ENCODE data around the gene TICAM2.
"Not testable (repeated sequence)": the region's sequence is repeated elsewhere in the genome, so short reads cannot be mapped to it uniquely, and the experiment has no call there.

The TICAM2 gene, protein sequence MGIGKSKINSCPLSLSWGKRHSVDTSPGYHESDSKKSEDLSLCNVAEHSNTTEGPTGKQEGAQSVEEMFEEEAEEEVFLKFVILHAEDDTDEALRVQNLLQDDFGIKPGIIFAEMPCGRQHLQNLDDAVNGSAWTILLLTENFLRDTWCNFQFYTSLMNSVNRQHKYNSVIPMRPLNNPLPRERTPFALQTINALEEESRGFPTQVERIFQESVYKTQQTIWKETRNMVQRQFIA

DNA sequence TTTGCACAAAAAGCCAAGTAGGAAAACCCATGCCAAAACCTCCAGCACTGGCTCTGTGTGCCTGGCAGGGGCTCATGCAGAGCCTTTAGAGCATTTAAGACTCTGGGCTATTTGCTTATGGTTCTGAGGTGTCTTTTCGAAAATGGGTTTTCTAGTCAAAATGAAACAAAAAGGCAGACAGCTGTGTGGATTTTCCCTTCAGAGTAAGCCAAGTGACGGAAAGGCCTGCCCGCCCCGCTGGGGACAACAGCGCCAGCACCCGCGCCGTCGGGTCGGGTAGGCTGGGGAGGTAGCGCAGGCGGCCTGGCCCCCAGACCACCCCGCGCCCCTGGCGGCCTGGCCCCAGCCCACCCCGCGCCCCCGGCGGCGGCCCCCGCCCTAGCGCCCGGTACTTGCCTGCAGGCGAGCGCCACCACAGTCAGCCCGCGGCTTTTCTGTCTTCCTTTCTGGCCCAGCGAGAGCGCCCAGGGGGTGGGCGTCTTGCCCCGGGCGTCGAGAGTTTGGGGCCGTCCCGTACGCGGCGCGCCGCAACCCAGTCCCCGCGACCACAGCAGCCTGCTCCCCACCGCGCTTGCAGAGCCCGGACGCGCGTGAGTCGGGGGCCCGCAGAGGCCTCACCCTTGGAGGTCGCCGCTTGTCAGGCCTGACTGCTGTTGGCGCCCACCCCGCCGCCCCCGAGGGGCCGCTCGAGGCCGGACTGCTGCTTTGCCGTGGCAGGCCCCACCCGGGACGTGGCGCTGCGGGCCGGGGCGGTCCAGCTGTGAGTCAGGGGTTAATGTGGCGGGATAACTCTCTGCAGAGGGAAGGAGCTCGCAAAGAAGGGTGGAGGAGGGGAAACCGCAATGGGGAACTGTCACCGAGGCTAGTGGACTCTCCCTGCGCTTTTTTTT is at the start of gene TICAM2:
TSS of gene TICAM2 (minus strand) at position 779 of the 890 bp plus-strand sequence. CDS start 21,223 bp downstream, outside the sequence.
- DNase-seq, result peak; percentile 26

DNA sequence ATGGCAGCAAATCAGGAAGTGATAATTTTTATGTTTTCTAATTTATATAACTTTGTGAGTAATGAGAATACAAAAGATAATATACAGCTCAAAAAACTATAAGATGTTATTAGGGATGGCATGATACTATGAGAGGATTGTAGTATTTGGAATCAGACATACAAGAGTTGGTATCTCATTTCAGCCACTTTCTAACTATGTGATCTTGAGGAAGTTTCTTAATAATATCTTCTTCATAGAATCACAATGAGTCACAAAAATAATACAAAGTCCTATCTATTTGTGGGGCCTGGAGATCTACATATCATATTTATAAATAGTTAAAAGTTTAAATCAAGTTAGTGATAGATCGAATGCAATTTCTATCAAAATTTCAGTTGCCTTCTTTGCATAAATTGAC is 47.3 kb upstream of the TICAM2 start:
- no peak for DNase-seq

DNA sequence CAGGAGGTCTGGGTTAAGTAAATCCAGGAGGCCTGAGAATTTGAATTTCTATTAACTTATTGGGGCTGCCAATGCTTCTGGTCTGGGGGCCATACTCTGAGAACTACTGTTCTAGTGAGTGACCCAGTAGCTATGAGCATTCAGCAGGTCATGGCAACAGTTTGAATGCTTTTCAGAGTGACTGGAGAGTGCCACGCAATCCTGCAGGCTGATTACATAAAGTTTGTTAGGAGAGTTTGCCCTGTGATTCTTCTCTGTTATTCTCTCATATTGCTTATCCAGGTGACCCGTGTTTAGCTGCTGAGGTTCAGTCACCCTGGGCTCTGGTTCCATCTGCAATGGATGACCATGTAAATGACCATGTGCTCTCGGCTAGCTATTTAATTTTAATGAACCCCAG is 45.8 kb upstream of the TICAM2 start:
- no peak for DNase-seq

DNA sequence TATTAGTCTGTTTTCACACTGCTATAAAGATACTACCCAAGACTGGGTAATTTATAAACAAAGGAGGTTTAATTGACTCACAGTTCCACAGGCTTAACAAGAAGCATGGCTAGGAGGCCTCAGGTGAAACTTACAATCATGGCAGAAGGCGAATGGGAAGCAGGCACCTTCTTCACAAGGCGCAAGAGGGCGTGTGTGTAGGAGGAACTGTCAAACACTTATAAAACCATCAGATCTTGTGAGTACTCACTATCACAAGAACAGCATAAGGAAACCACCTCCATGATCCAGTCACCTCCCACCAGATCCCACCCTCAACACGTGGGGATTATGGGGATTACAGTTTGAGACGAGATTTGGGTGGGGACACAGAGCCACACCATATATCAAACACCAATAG is 43.1 kb upstream of the TICAM2 start:
- DNase-seq, result not testable (repeated sequence)

DNA sequence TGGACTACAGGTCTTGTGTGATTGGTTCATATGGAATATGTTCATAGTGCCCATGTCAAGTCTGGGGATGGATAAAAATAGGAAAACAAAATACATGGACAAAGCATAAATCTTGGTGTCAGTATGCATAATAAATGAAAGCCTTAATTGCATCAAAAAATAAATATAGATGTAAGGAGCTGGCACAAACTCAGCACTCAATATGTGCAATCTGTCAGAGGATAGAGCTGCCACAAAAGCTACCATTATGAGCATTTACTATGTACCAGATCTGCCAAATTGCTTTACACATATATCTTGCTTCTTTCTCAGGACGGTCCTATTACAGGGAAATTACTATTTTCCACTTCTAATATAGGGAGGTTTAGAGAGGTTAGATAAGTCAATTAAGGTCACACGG is 41.8 kb upstream of the TICAM2 start:
- DNase-seq, result no peak

DNA sequence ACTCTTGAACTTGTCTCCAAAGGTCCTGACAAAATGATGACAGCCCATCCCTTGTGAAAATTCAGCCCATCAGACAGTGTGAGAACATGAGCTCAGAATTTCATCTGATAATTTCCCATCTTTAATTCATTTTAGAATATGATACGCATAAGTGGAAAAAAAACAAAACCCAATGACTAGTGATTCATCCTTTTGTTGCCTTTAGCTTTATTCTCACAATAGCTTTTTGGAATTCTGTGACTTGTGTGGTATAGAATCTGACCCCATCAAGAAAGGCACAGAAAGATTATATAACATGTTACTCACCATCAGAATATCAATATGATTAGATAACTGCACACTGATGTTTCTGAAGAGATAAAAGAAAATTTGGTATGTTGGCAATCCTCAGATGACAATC is 39.7 kb upstream of the TICAM2 start:
- DNase-seq, result peak; percentile 12

DNA sequence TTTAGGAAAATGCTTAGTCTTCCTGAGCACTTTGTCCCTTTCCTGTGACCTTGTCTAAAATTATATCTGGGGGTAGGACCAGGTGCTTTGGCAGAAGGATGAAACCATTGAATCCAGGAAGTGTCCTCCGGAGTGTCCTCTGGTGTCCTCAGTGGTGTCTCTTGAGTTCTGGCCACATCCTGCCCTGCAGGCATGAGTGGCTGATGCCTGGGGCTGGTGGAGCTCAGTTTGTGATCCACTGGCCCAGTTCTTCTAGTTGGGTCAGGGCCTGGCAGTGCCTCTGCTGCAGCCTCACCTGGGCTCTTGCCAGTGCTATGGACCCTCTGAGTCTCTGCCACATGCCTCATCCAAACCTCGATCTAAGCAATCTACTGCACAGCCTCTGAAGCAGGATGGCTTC is 38.0 kb upstream of the TICAM2 start:
- no peak for DNase-seq

DNA sequence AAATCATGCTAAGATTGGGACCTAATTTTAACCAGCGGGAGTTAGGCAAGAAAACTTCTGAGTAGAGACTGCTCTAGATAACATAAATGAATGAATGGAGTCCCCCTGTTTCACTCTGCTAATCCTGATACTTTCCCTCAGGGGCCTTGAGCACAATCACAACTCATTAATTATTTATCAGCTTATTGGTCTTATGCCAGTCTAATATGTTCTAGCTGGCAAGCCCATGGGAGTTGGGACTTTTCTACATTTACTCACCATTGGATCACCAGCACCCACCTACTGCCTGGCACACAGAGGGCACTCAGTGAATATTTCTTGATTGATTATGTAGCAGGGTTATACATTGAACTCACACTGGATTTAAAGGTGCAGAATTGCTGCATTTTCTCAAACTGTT is 37.1 kb upstream of the TICAM2 start:
- DNase-seq, result no peak

DNA sequence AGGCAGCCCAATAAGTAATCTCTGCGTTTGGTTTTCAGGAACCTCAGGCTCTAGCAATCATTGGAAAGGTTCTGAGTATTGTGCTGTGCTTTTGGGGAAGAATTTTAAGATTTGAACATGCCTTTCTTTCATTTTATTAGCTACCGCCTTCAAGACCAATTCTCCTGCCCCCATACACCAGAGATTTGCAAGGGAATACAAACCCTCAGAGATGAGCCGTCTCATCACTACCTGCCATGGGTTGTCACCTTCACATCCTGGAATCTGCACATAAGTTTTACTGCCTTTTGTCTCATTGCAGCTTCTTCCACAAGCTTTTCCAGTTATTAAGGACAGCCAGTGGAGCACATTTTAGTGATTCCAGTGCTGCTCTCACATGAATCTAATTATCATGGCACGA is 35.2 kb upstream of the TICAM2 start:
- no peak for DNase-seq

DNA sequence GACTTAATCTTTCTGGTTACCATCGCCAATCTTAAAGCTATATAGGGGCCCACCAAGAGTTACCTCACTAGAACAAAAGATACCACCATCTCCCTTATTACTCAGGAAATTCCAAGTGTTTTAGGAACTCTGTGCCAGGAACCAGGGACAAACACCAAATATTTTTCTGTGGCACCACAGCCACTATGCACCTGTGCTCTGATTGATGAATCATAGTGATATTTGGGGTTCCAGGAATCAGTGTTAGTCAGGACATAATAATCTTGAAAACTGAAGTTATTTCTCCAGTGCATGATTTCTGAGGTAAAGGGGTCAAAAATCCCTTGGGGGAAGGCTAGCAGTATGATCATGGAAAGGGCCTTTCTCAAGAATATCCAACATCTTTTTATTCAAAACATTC is 33.7 kb upstream of the TICAM2 start:
- no peak for DNase-seq

DNA sequence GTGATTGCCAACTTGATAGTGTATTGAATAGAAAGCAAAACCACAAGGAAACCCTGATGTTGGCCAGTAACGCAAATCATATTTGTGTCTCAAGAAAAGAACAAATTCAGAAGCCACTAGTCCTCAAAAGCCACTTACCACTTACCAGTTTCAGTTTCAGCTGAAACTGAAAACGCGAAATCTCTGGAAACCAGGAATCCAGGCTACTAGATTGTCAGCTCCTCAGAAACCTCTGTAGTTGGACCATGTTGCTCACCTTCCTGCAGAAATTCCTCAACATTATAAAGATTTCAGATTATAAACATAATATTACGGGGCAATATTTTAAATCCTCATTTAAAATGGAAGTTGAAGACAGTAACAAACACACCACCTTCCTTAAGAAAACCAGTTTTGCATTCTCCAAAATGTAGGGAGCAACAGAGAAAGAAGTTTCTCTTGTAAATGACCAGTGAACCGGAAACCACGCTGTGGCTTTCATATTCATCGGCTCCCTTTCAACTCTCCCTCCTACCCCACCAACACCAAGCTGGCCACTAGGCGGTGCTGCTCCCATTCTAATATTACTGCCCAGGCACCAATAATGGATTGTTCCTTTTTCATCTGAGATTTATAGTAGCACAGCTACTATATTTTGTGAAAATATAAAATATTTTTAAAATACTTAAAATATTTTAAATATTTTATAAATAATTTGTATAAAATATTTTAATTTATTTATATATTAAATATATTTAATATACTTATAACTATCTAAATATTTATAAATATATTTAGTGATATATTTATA is 32.3 kb upstream of the TICAM2 start:
- peak; percentile 66 for DNase-seq

DNA sequence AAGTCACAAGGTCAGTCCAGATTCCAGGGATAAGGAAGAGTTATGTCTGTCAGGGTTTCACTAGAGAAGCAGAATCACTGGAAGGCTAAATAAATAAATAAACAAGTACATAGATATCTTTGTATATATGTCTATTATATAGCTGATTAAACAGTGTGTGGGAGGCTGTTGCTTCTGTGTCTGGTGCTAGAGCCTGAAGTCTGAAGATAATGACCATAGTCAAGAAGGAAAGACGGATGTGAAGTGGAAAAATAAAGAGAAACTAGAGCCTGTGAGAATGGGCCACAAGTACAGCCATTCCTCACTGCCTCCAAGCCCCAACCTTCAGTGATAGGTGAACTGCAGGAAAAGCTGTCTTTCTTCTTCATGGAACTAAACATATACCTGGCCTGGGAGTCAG is 27.6 kb upstream of the TICAM2 start:
- DNase-seq, result no peak

DNA sequence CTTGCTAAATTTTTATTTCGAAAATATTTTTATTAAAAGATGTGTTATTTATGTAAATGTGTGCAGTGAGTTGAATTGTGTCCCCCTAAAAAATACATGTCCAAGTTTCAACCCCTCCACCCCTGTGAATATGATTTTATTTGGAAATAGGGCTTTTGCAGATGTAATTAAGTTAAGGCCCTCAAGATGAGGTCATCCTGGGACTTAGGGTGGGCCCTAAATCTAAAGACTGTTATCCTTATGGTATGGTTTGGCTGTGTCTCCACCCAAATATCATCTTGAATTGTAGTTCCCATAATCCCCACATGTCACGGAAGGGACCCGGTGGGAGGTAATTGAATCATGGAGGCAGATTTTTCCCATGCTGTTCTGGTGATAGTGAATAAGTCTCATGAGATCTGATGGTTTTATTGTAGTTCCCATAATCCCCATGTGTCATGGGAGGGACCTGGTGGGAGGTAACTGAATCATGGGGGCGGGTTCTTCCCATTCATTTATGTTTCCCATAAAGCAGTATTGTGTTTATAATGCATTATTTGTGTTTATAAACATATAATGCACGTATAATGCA is 25.1 kb upstream of the TICAM2 start:
- no peak for DNase-seq

DNA sequence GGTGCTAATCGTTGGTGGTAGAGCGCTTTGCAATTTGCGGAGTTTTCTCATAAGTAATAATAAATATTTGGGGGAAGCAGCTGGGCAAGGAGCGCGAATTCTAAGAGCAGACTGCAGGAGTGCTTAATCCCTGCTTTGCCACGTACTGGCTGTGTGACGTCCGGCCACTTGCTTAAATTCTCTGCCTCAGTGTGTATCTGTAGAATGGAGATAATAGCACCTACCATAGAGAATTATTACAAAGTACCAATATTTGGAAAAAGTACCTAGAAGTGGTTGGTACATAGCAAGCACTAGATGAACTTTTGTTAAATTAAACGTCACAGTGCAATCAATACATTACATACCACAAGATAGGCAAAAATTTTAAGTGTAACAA is 24.2 kb upstream of the TICAM2 start:
- no peak for DNase-seq

DNA sequence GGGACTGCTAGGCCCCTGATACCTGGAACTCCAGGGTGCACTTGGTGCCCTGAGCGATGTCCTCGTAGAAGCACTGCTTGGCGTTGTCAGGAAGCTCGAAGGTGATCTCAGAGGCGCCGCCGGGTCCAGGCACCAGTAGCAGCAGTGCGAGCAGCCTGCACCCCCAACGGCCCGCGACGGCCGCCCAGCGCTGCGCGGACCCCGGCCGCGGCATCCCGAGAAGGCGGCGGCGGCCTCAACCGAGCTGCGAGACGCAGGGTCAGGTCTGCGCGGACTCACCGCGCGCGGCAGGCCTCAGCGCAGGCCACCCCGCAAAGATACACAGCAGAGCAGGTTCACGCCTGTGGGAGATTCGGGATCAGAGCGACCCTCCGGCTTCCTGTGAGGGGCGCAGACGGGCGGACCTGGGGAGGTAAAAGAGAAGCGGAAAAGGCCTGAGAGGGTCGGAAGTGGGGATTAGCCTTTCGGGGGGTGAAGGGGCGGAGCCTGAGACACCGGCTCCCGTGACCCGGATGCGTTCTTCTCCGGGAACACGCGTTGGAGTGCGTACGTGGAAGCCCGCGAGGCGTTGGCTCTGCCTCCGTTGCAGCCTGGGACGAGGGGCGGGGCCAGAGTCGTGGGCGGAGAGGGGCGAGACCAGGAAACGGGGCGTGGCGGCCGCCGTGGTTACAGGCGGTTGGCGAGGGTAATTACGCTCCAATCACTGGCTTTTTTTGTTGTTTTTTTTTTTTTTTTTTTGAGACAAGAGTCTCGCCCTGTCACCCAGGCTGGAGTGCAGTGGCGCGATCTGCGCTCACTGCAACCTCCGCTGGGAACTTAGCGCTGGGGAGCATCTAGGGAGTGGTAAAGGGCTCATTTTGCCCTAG is 23.5 kb upstream of the TICAM2 start, which contains the start of gene TMED7:
TSS of gene TMED7 (minus strand) at position 458 of the 866 bp plus-strand sequence. CDS start at position 214, 244 bp downstream.
- DNase-seq, result peak; percentile 96

DNA sequence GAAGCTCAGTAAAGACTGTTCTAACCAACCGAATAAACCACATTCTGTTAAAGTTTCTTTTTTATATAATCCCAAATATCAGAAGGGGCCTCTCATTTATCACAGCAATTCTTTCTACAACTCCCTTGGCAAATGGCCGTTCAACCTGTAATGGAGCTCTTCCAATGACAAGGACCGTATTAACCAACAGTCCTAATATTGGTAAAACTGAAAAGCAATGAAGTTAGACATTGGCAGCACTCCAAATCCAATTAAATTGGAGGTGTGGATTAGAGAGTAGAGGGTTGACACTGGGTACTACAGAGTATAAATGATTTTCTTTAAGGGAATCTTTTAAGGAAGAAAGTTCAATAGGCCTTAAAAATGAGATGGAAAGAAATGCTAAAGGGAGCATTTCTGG is 22.7 kb upstream of the TICAM2 start:
- DNase-seq, result no peak

DNA sequence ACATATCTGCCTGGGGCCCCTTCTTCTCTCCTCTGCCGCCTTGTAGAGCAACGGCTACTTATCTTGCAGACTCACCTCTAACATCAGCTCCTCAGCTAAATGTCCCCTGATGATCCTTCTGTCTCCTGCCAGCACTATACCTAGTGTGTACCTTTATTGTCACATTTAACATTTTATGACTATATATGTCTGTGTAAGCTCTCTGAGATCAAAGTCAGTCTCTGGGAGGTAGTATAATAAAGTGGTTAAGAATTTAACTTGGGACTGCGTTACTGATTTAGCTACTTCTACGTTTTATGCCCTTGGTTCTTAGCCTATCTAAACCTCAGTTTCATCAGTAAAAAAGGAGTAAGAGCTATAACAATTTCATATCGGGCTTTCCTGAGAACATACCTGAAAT is 21.4 kb upstream of the TICAM2 start:
- DNase-seq, result no peak

DNA sequence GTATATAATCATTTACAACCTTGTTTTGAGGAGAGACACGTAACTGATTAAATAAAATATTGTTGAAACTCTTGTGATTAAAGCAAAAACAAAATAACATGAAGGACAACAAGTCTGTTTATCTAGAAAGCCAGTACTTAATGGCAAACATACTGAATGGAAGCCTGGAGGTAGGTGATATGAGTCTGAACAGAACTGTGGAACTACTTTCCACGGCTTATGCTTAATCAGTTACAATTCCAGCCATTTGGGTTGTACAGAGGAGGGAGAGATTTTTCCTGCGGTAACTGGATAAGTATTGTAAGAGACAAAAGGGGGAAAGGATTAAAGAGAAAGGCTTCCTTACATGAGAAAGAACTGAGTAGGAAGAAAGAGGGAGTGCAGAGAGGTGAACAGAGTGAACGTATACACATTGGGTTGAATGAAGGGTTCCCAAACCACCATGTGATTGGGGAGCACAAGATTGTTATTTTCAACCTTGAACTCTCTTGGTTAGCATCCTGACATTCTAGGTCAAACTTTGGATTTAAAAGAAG is 19.2 kb upstream of the TICAM2 start:
- DNase-seq, result no peak

DNA sequence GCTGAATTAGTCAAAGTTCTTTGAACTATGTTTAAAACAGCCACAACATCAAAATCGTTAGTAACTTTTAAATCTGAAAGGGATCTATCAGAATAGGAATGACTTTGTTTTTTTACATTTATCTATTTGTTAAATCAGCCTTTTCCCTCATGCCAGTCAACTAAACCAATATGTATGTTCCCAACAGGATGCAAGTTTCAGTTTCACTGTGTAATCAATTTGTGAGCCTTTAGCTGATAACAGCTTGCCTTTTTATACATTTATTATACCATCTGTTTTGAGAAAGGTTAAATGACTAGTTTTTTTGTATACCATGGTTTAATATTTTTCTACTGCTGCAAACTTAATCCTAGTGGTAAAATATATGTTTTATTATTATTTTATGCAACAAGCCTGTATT is 14.6 kb upstream of the TICAM2 start:
- no peak for DNase-seq

DNA sequence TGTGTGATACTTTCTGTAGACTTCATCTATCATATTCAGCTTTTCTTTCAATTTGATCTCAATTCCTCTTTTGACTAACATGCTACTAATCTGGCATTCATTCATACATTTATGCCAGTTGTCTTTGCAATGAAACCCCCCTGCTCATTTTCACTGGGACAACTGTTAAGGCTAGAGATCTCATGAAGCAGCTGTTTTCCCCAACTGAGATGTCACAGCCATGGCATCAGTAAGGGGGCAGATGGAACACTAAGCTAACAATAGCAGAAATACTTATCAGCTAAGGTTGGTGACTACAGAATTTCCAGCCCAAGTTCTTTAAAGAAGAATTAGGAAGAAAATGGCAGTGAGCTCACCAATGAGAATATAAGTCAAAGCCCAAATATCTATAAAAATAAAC is 14.2 kb upstream of the TICAM2 start:
- DNase-seq, result no peak

DNA sequence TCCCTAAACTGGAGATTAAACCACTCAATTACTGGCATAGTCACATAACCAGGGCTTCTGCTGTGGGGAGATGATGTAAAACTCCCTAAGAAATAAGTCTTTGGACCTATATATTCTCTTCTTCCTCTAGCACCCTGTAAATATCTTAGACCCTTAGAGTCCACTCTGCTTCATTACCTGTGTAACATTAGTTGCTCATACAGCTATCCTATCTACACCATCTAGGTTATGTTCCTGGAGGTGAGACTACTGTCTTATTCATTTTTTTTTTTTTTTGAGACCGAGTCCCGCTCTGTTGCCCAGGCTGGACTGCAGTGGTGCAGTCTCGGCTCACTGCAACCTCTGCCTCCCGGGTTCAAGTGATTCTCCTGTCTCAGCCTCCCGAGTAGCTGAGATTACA is 9.6 kb upstream of the TICAM2 start:
- no peak for DNase-seq

DNA sequence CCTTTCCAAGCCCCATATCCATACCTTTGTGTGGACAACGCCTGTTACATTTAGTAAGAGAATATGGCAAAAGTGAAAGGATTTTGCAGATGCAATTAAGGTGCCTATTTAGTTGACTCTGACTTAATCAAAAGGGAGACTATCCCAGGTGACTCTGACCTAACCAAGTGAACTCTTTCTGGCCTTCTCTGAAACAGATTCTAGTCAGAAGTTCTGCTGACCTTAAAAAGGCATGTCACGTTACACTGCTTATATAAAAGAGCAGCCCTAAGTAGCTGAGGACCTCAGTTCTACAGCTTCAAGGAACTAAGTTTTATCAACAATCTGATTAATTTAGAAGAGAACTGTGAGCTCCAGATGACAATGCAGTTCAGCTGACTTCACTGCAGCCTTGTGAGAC is 5.7 kb upstream of the TICAM2 start:
- no peak for DNase-seq
